Measurements from ENCODE around the gene GATA2.

GATA2 gene

GRCh38 chr3:128483657-128484403 lies 9.2 kb downstream of the GATA2 start:
- peaks cover 36% of the 10 kb centered on the region for H3K4me1 ChIP-seq (ENCODE audit: control insufficient read depth, insufficient read depth, low read length, poor library complexity, severe bottlenecking)
- peaks cover 68% of the 10 kb centered on the region for H3K27me3 ChIP-seq (replicated peaks; ENCODE audit: control insufficient read depth, insufficient read depth, low read length, poor library complexity, severe bottlenecking)
- no peak overlapping the region for H3K4me3 ChIP-seq (ENCODE audit: insufficient read depth, low read depth, low read length, poor library complexity, severe bottlenecking)
- no peaks in the 10 kb centered on the region for H3K9me3 ChIP-seq (ENCODE audit: control insufficient read depth, low read length)
- no peaks in the 10 kb centered on the region for H3K36me3 ChIP-seq (ENCODE audit: control insufficient read depth, insufficient read depth, low read length)
- H3K27ac ChIP-seq (ENCODE audit: insufficient read depth, low read length, poor library complexity, severe bottlenecking): no peak overlapping the region
- no peak for DNase-seq

GRCh38 chr3:128482666-128483656 lies 10.0 kb downstream of the GATA2 start:
- H3K9me3 ChIP-seq (ENCODE audit: control insufficient read depth, low read length): no peaks in the 10 kb centered on the region
- DNase-seq: no peak
- peaks cover 59% of the 10 kb centered on the region for H3K27me3 ChIP-seq (replicated peaks; ENCODE audit: control insufficient read depth, insufficient read depth, low read length, poor library complexity, severe bottlenecking)
- no peak overlapping the region for H3K4me3 ChIP-seq (ENCODE audit: insufficient read depth, low read depth, low read length, poor library complexity, severe bottlenecking)
- peaks cover 27% of the 10 kb centered on the region for H3K4me1 ChIP-seq (ENCODE audit: control insufficient read depth, insufficient read depth, low read length, poor library complexity, severe bottlenecking)
- no peak overlapping the region for H3K27ac ChIP-seq (ENCODE audit: insufficient read depth, low read length, poor library complexity, severe bottlenecking)
- no peaks in the 10 kb centered on the region for H3K36me3 ChIP-seq (ENCODE audit: control insufficient read depth, insufficient read depth, low read length)

GRCh38 chr3:128482175-128482574 lies 10.8 kb downstream of the GATA2 start:
- H3K9me3 ChIP-seq (ENCODE audit: control insufficient read depth, low read length): no peaks in the 10 kb centered on the region
- H3K4me1 ChIP-seq (ENCODE audit: control insufficient read depth, insufficient read depth, low read length, poor library complexity, severe bottlenecking): peaks cover 19% of the 10 kb centered on the region
- H3K27me3 ChIP-seq (replicated peaks; ENCODE audit: control insufficient read depth, insufficient read depth, low read length, poor library complexity, severe bottlenecking): peaks cover 51% of the 10 kb centered on the region
- H3K27ac ChIP-seq (ENCODE audit: insufficient read depth, low read length, poor library complexity, severe bottlenecking): no peak overlapping the region
- no peak overlapping the region for H3K4me3 ChIP-seq (ENCODE audit: insufficient read depth, low read depth, low read length, poor library complexity, severe bottlenecking)
- no peak for DNase-seq
- H3K36me3 ChIP-seq (ENCODE audit: control insufficient read depth, insufficient read depth, low read length): no peaks in the 10 kb centered on the region

GRCh38 chr3:128481438-128481942 lies 11.5 kb downstream of the GATA2 start:
- peaks cover 44% of the 10 kb centered on the region for H3K27me3 ChIP-seq (replicated peaks; ENCODE audit: control insufficient read depth, insufficient read depth, low read length, poor library complexity, severe bottlenecking)
- DNase-seq: no peak
- H3K36me3 ChIP-seq (ENCODE audit: control insufficient read depth, insufficient read depth, low read length): no peaks in the 10 kb centered on the region
- H3K4me3 ChIP-seq (ENCODE audit: insufficient read depth, low read depth, low read length, poor library complexity, severe bottlenecking): no peak overlapping the region
- H3K9me3 ChIP-seq (ENCODE audit: control insufficient read depth, low read length): no peaks in the 10 kb centered on the region
- H3K4me1 ChIP-seq (ENCODE audit: control insufficient read depth, insufficient read depth, low read length, poor library complexity, severe bottlenecking): peaks cover 12% of the 10 kb centered on the region
- no peak overlapping the region for H3K27ac ChIP-seq (ENCODE audit: insufficient read depth, low read length, poor library complexity, severe bottlenecking)

GRCh38 chr3:128480717-128481437 lies 12.1 kb downstream of the GATA2 start:
- H3K4me1 ChIP-seq (ENCODE audit: control insufficient read depth, insufficient read depth, low read length, poor library complexity, severe bottlenecking): peaks cover 8% of the 10 kb centered on the region
- H3K4me3 ChIP-seq (ENCODE audit: insufficient read depth, low read depth, low read length, poor library complexity, severe bottlenecking): no peak overlapping the region
- H3K9me3 ChIP-seq (ENCODE audit: control insufficient read depth, low read length): no peaks in the 10 kb centered on the region
- no peaks in the 10 kb centered on the region for H3K36me3 ChIP-seq (ENCODE audit: control insufficient read depth, insufficient read depth, low read length)
- no peak overlapping the region for H3K27ac ChIP-seq (ENCODE audit: insufficient read depth, low read length, poor library complexity, severe bottlenecking)
- H3K27me3 ChIP-seq (replicated peaks; ENCODE audit: control insufficient read depth, insufficient read depth, low read length, poor library complexity, severe bottlenecking): peaks cover 38% of the 10 kb centered on the region
- DNase-seq: no peak

- no peaks in the 10 kb centered on the region for H3K36me3 ChIP-seq (ENCODE audit: control insufficient read depth, insufficient read depth, low read length)
- peaks cover 33% of the 10 kb centered on the region for H3K27me3 ChIP-seq (replicated peaks; ENCODE audit: control insufficient read depth, insufficient read depth, low read length, poor library complexity, severe bottlenecking)
- H3K4me1 ChIP-seq (ENCODE audit: control insufficient read depth, insufficient read depth, low read length, poor library complexity, severe bottlenecking): peaks cover 8% of the 10 kb centered on the region
- H3K9me3 ChIP-seq (ENCODE audit: control insufficient read depth, low read length): no peaks in the 10 kb centered on the region
- H3K4me3 ChIP-seq (ENCODE audit: insufficient read depth, low read depth, low read length, poor library complexity, severe bottlenecking): no peak overlapping the region
- H3K27ac ChIP-seq (ENCODE audit: insufficient read depth, low read length, poor library complexity, severe bottlenecking): no peak overlapping the region
- no peak for DNase-seq
These were observed 12.7 kb downstream of the GATA2 start for GRCh38 chr3:128480278-128480677.

- H3K36me3 ChIP-seq (ENCODE audit: control insufficient read depth, insufficient read depth, low read length): no peaks in the 10 kb centered on the region
- H3K27ac ChIP-seq (ENCODE audit: insufficient read depth, low read length, poor library complexity, severe bottlenecking): no peak overlapping the region
- H3K4me1 ChIP-seq (ENCODE audit: control insufficient read depth, insufficient read depth, low read length, poor library complexity, severe bottlenecking): peaks cover 8% of the 10 kb centered on the region
- no peak for DNase-seq
- no peak overlapping the region for H3K4me3 ChIP-seq (ENCODE audit: insufficient read depth, low read depth, low read length, poor library complexity, severe bottlenecking)
- H3K27me3 ChIP-seq (replicated peaks; ENCODE audit: control insufficient read depth, insufficient read depth, low read length, poor library complexity, severe bottlenecking): peaks cover 30% of the 10 kb centered on the region
- H3K9me3 ChIP-seq (ENCODE audit: control insufficient read depth, low read length): no peaks in the 10 kb centered on the region
These were observed 13.4 kb downstream of the GATA2 start for GRCh38 chr3:128479558-128480086.

GRCh38 chr3:128478576-128479506 lies 14.2 kb downstream of the GATA2 start:
- no peak overlapping the region for H3K27ac ChIP-seq (ENCODE audit: insufficient read depth, low read length, poor library complexity, severe bottlenecking)
- DNase-seq: no peak
- H3K36me3 ChIP-seq (ENCODE audit: control insufficient read depth, insufficient read depth, low read length): no peaks in the 10 kb centered on the region
- H3K27me3 ChIP-seq (replicated peaks; ENCODE audit: control insufficient read depth, insufficient read depth, low read length, poor library complexity, severe bottlenecking): peaks cover 25% of the 10 kb centered on the region
- peaks cover 8% of the 10 kb centered on the region for H3K4me1 ChIP-seq (ENCODE audit: control insufficient read depth, insufficient read depth, low read length, poor library complexity, severe bottlenecking)
- no peak overlapping the region for H3K4me3 ChIP-seq (ENCODE audit: insufficient read depth, low read depth, low read length, poor library complexity, severe bottlenecking)
- no peaks in the 10 kb centered on the region for H3K9me3 ChIP-seq (ENCODE audit: control insufficient read depth, low read length)

GRCh38 chr3:128476659-128477058 lies 16.3 kb downstream of the GATA2 start:
- H3K36me3 ChIP-seq (ENCODE audit: control insufficient read depth, insufficient read depth, low read length): no peaks in the 10 kb centered on the region
- no peak overlapping the region for H3K27ac ChIP-seq (ENCODE audit: insufficient read depth, low read length, poor library complexity, severe bottlenecking)
- peaks cover 6% of the 10 kb centered on the region for H3K27me3 ChIP-seq (replicated peaks; ENCODE audit: control insufficient read depth, insufficient read depth, low read length, poor library complexity, severe bottlenecking)
- DNase-seq: no peak
- no peaks in the 10 kb centered on the region for H3K4me1 ChIP-seq (ENCODE audit: control insufficient read depth, insufficient read depth, low read length, poor library complexity, severe bottlenecking)
- H3K4me3 ChIP-seq (ENCODE audit: insufficient read depth, low read depth, low read length, poor library complexity, severe bottlenecking): no peak overlapping the region
- H3K9me3 ChIP-seq (ENCODE audit: control insufficient read depth, low read length): no peaks in the 10 kb centered on the region

Data from effector memory CD4-positive, alpha-beta T cell (primary cell).